Fibroblast of the conjunctiva (primary cell): ENCODE results near the gene LIN28B.
"Not testable (repeated sequence)": the region's sequence is repeated elsewhere in the genome, so short reads cannot be mapped to it uniquely, and the experiment has no call there.

Experiments
- DNase-seq: peaks from one replicate; pipeline ENCODE4 v3.0.0-alpha.2; 2010; ENCODE audit warnings: low read depth

LIN28B gene

DNA sequence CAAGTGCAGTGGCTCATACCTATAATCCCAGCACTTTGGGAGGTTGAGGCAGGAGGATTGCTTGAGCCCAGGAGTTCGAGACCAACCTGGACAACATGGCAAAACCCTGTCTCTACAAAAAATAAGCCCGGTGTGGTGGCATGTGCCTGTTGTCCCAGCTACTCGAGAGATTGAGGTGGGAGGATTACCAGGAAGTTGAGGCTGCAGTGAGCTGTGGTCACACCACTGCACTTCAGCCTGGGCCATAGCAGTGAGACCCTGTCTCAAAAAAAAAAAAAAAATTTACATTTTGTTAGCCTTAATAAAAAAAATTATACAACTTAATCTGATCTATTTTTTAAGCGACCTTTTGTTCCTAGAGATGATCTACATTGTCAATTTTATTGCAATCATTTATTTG, 56.6 kb downstream of the LIN28B start:
- DNase-seq: not testable (repeated sequence)

DNA sequence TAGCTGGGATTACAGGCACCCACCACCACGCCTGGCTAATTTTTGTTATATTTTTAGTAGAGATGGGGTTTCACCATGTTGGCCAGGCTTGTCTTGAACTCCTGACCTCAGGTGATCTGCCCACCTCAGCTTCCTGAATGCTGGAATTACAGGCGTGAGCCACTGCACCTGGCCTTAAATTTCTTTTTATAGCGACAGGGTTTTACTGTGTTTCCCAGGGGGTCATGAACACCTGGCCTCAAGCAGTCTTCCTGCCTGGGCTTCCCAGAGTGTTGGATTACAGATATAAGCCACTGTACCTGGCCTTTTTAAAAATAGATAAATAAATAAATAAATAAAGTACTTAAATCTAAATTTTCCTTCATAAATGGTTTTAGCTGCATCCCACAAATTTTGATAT, 57.5 kb downstream of the LIN28B start:
- no peak for DNase-seq

DNA sequence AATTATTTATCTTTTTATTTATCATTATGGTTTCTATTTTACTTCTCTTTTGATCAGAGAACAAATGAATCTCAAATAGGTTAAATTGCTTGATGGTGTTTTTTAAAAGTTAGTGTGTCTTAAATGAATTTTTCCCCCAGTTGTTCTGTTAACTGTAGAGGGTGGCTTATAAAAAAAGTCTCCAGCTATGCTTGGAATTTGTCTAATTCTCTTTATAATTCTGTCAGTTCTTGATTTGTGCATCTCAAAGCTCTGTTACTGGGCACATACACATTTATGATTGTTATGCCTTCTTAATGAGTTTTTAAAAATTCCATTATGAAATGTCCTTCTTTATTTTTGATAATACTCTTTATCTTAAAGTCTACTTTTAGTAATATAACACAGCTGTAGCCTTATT, 58.0 kb downstream of the LIN28B start:
- DNase-seq: no peak

DNA sequence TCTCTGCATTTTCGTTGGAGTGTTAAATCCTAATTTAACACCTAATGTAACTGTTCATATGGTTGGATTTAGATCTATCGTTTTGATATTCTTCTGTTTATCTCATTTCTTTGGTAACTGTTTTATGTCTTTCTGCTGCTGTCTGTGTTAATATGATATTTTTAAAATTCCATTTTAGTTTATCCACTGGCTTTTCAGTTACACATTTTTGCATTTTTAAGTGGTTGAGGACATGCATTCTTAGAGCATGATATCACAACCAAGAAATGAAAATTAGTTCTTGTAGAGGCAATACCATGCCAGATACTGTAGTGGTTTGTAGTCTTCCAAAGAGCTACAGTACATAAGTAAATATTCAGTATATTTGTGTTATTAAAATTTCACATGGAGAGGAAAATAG, 58.6 kb downstream of the LIN28B start:
- no peak for DNase-seq

DNA sequence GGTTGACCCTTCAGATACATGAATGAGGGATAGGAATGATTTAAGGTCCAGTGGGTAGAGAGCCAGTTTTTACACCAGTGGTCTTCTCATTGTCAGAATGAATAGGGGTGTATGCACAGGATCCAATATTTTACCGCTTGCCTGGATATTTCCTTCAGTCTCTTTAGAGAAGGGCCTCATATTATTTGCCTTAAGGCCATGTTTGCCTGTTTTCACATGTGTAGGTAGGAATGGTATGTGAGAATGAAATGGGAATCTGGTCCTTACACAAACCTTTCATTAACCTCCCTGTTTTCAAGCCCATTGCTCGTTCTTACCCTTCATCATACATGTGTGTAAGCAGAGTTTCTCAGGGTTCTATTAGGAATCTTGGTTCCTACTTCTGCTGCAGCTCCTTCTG, 62.4 kb downstream of the LIN28B start:
- no peak for DNase-seq

DNA sequence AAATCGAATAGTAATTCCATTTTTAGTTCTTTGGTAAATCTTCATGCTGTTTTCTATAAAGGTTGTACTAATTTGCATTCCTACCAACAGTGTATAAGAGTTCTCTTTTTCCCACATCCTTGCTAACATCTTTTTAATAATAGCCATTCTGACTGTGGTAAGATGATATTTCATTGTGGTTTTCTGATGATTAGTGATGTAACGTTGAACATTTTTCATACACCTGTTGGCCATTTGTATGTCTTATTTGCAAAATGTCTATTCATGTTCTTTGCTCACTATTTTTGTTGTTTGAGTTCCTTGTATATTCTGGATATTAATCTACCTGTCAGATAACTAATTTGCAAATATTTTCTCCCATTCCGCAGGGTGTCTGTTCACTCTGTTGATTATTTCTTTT, 64.5 kb downstream of the LIN28B start:
- no peak for DNase-seq

DNA sequence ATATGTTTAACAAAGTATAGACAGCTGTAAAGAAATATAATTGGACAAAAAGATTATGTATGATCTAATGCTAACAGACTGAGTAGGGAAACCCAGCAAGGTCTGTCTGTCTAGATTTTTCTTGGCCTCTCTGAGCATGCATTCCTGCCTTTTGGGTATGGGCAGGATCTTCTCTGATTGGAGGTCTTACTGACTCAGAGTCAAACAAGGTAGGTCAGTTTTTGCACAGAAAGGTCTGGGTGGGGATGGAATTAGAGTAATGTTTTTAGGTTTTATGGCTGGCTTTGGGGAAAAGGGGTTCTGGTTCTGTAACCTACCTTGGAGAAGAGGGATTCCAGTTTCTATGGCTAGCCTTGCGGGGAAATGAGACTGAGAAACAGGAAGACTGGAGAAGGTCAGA, 65.5 kb downstream of the LIN28B start:
- no peak for DNase-seq

DNA sequence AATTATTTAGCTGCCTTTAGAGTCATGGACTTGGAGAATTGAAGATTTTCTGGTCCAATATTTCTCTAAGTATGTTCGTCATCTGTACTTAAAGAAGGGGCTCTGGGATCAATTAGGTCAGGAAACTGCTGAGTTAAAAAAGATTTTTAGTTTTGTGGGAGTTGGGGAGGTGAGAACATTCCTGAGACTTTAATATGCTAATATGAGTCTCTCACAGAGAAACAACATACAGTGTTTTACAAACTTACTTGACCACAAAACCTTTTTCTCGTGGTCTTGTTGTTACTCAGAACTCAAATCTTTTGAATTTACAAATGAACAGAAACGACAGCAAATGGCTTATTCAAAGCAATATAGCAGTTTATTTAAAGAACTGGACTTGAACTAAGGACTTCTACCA, 67.9 kb downstream of the LIN28B start:
- no peak for DNase-seq

DNA sequence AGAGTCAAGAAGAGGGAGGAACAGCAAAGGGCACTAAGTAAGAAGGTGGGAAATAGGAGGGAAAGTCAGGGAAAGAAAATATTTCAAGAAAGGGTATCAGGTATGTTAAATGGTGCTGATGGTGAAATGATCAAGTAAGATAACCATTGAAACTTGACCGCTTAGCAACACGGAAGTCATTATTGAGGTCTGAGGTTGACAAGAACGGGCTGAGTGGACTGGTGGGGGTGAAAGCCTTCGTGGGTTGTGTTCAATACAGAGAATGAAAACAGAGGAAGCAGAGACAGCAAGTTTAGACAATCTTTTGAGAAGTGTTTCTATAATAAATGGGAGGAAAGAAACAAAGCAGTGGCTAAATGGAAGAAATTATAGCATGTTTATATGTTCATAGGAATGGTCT, 72.0 kb downstream of the LIN28B start:
- DNase-seq: no peak

DNA sequence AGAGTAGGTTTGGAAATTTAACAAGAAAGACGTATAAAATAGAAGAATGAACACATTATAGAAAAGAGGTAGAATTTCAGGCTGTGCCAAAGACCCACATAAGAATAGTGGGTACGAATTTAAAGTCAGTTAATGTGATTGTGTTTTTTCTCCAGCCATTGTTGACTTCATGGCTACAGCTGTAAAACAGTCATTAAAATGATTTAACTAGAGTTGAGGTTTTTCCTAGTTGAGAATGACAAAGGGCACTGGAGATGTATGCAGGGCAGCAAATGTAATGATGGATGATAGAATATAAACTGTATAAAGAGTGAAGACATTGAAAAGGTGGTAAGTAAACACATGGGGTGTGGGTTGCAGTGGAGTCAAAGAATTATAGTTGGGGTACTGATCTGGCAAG, 72.7 kb downstream of the LIN28B start:
- no peak for DNase-seq

DNA sequence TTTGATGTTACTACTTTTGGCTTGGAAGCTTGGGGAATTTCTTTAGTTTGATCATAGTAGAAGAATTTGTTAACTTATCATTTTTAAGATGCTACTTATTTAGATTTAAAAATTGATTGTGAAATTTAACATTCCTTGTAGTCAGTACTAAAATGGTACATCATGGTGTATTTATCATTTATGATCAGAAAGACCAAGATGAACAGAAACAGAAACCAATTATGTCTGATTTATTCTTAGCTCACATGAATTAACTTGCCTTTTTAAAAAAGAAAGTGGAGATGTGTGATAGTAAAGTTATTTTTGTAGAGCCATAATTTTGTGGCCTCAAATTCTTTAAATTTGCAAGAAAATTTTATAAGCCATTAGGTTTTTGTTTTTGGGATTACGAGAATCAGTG, 77.6 kb downstream of the LIN28B start:
- DNase-seq: no peak

DNA sequence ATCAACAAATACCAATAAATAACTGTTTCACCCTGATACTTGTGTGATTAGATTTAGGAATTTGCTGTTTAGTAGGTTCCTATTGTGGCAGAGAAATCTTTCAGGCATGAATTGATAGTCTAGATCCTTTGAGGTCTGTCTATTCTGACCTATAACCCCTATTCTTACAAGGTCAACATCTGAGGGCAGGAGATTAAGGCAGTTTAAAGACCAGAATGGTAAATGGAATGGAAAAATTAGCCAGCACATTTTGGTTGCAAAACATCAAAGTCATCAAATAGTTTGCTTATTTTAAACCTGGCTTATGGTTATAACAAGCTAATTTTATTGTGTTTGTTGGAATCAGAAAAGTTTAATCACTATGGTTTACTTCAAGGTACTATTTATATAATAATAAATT, 78.4 kb downstream of the LIN28B start:
- no peak for DNase-seq

DNA sequence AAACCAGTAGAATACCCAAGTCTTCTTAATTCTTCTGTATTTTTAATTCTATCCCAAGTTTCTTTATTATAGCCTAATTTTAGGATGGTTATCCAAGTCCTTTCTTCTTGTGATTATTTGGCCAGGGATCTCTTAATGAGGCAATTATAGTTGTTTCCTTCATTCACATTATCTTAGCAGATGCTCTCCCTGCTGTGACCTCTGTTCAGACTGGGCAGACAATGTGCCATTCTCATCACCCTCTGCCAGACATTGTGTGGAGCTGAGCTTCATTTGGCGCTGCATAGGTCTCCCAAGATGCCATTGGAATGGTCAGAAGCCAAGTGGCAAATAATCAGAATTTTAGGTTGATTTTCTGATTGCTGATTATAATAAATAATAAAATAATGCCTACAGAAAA, 79.4 kb downstream of the LIN28B start:
- no peak for DNase-seq

DNA sequence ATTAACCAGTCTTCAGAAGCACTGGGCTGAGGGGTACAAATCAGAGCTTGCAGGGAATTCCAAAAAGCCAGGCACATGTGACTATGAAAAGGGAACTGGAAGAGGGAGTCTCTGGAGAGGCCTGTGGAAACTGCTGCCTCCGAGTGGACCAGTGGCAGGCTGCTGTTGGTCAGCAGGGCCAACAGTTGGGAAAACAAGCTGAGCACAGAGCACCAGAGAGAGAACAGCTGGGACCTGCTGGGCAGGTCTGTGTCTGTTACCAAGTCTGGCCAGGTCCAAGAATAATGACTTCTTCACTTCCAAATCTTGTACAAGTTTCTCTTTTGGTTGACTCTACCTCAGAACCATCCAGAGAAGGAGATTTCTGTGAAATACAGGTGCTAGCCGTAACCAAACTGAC, 81.4 kb downstream of the LIN28B start:
- DNase-seq: no peak

DNA sequence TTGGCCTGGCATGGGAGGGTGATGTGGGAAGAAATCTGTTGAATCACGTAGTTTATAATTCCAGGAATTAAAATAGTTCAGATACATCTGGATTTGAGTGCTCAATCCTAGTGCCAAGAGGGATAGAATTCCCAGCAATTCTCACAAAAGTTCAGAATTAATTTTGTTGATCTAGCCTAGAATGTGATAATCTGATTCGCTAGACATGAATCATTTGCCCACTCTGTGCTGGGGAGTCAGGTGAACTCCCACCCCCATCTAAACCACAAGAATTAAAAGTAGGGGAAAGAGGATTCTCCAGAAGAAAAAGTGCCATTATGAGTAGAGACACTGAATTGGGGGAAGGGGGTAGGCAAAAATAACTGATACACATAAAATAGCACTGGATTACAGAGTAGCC, 85.0 kb downstream of the LIN28B start:
- no peak for DNase-seq

DNA sequence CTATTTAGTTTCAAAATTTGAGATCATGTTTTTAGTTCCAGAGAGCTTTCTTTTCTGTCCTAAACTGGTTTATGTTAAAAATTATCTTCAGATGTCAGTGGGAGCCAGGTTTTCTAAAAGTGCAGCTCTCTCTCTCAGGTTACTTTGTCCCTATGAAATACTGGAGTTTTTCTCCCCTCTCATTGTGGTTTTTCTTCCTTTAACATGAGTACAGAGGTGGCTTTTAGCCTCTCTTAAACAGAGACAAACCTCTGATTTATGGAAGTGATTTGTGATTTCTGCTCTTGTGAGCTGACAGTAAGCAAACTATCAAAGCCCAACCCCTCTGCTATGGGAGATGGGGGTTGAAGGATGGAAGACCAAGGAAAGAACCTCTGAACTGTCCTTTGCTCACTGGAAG, 85.7 kb downstream of the LIN28B start:
- no peak for DNase-seq

DNA sequence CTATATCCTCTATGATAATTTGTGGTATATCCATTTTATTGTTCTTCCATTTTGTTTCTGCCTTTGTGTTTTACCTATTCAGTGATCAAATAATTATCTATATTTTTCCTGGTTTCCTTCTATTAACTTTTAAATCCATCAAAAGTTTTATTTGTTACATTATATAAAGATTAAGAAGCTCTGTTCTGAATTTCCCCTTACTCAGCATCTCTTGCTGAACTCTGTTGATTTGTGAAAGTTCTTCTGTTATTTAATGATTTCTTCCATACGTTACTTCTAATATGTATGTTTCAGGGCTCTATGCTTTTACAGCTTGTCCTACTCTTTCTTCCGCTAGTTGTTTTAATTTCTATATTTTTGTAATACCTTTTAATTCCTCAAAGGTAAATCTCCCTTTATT, 87.1 kb downstream of the LIN28B start:
- no peak for DNase-seq

DNA sequence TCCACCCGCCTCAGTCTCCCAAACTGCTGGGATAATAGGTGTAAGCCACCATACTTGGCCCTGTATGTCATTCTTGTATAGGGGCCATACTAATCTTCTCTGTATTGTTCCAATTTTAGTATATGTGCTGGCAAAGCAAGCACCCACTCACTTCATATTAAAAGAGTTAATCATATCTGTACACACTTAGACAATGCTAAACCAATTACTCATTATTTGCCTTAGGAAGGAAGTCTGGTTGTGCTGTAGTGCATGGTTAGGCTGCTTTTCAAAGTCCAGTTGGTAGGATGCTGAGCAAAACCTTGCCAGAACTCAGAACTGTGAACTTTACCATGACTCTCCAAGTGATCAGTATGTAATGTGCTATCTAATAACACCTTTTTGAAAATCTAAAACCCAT, 88.6 kb downstream of the LIN28B start:
- DNase-seq: no peak

DNA sequence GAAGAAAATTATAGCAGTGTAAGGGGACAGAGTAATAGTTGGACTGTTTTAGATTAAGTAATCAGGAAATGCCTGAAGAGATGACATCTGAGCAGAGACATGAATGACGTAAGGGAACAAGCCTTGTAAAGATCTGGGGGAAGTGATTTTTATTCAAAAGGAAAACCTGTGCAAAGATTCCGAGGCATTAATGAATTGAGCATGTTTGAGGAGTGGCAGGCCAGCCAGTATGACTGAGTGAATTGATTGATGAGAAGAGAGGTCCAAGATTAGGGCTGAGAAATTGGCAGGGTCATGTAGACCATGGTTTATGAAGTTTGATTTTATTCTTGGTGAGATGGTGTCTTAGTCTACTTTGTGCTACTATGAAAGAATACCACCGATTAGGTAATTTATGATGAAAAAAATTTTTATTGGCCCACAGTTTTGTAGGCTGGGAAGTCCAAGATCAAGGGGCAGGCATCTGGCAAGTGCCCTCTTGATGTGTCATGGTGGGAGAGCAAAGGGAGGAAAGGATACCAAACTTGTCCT, 95.1 kb downstream of the LIN28B start:
- DNase-seq: no peak

DNA sequence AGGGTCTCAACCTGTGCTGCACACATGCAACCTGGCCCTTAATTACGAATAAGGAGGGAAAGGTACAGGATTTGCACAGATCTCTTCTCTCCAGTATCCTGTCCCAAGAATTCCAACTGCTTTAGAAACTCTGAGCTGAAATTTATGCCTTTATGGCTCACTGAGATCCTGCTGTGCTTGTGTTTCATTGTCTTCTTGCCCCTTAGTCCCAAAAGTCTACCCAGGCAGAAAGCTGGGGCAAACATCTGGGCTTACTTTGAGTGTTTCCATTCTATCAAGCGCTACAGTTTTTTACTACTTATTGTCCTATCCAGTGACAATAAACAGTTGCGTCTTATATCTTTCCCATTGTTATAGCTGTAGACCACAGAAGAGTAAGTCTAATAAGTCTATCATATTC, 99.7 kb downstream of the LIN28B start:
- DNase-seq: no peak

DNA sequence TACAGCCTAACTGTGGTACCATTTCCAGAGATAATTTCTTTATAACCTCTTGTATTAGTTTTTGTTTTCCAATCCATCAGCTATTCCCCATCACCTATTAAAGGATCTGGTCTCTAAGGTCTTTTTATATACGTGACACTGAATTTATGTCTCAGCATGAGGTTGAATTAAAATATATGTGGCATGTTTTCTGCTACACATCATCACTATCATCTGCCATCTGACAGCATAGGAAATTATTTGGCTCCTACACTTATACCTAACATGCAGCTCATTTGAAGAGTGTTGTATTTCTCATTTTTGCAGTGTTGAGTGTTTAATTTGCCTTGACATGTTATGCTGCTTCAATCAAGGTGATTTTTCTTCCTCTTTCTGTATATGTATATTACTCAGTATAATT, 100.3 kb downstream of the LIN28B start:
- DNase-seq: no peak

DNA sequence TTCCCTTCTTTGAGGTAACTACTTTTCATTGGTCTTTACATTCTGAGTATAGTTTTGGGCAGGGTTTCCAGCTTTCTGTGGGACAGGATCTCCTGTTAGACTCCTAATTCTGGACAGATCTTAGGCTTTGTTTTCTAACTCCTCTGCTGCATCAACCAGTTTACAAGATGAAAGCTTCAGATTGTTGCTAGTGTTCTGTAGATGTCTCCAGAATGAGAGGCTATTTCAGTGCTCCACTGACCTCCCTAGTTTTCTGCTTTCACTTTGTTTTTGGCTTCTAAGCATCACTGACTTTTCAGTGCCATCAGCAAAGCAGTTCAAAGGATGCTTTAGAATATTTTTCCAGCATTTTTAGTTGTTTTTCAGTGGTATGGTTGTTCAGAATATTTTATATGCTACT, 101.4 kb downstream of the LIN28B start:
- DNase-seq: no peak

DNA sequence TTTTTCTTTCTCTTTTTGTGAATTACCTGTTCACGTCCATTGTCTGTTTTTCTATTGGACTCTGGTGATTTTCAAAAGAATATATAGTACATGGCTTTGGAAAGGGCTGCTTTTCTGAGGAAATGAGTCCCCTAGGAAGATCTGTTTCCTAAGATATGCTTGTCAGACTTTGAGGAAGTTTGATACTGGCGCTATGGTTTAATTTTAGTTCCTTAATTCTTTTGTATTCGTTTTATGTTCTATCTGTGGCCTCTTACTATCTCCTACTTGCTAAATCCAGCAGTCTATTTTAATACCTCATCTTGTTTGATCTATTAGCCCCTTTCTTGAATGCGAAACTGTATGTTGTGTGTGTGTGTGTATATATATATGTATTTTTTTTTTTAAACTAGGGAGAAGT, 101.9 kb downstream of the LIN28B start:
- DNase-seq: no peak

DNA sequence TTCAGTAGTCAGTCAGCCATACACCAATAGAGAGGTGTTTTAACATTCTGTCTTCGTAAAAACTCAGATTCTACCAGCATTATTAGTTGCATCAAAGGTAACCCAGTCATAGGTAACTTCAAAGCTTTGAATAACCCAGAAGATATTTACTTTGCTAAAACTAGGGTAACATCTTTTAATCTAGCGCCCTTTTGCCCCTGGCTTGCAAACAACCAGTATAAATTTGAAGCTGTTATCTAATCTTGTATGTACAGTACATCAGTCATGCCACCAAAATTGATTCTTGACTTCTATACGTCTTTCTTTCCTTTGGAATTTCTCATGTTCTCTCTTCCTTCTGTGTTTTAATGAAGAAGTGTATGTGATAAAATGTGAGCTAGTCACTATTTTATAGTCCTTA, 109.3 kb downstream of the LIN28B start:
- no peak for DNase-seq

DNA sequence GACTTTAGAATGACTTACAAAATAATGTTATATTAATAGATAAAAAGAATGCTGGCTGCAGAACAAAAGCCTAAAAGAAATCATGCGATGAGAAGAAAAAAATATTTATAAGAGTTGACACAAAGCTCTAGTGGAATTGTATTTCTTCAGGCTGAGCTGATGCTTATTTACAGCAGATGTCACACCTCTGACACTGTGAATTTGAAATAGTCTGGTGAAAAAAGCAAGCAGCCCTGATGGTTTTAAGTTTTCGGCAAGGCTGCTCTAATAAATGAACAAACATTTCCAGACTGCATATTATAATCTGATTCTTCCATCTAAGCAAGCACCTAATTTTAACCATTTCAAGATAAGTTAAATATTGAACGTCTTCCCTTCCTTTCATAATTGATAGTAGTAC, 109.9 kb downstream of the LIN28B start:
- DNase-seq: no peak
